ENCODE results near the gene NAA38.

- no peak for TF ChIP-seq CTCF (IDR thresholded peaks at IDR 0.05; ENCODE audit: low read length)
- TF ChIP-seq EZH2 (optimal IDR thresholded peaks at IDR 0.05; ENCODE audit: low read depth, low read length): no peak
- no peak for TF ChIP-seq EZH2phosphoT487 (IDR thresholded peaks at IDR 0.05; ENCODE audit: low read length)
Measured at GRCh38 chr17:7841915-7842379, 15.4 kb downstream of the NAA38 start.
